Measurements from ENCODE around the gene CLDN10.

The CLDN10 gene

DNA sequence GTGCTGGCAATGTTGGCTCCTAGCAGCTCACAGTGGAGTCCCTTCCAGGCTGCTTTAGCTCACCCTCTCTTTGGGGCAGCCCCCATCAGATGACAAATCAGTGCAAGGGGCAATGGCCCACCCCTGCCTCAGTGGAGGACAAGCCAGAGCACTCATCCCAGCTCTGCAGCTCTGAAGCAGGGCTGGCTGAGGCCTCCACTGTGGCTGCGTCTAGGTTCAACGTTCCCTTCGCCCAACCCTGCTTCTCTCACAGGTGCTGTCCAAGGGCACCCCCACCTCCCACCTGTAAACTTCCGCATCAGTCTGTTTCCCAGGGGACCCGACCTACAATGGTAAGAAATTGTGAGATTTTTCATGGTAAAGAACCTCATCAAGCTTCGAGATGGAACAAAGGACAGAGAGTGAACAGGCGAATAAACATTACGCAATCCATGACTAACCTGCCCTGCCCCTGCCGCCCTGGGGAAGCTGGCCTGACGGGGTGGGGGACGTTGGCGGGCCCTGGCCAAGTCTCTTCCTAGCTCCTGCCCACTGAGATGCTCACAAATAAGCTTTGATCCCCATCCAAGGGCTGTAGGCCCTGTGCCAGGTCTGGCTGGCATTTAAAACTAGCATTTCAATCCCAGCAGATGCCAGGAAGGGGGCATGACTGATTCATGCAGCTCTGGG, 51.5 kb downstream of the CLDN10 start:
- DNase-seq: no peak

GRCh38 chr13:95604556-95604915, 52.0 kb downstream of the CLDN10 start:
- no peak for DNase-seq

DNA sequence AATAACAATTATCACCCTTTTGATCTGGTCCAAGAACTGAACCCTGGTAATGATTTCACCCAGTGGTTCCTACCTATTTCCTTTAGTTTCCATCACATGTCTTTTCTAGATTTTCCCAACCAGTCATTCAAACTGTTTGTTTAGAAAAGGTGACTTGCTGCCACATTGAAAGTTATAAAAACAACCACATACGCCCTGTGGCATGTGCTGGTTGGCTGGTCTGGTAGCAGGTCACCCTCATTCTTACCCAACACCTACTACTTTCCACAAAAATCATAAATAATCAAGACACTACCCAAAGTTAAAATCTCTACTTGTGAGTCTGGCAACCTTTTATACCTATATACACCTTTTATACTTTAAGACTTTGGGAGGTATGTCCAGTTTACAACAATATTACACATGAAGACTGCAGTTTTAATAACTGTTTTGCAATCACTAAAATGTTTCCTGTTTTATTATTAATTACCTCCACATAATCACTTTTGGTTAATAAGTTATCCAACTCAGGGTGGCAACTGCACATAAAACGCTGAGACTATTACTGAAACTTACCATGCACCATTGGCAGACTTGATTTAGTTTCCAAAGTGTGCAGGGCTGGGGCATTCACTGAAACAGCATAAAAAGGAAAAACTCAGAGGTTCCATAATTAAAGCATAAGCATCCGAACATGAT, 53.1 kb downstream of the CLDN10 start:
- DNase-seq: no peak

- no peak for DNase-seq
Observed at GRCh38 chr13:95607366-95607765, 54.8 kb downstream of the CLDN10 start.

- DNase-seq: no peak
Observed at GRCh38 chr13:95608640-95609323, 56.3 kb downstream of the CLDN10 start.

GRCh38 chr13:95614641-95615245, 62.2 kb downstream of the CLDN10 start:
- no peak for DNase-seq

- no peak for DNase-seq
Observed at GRCh38 chr13:95615539-95615938, 63.0 kb downstream of the CLDN10 start.

DNA sequence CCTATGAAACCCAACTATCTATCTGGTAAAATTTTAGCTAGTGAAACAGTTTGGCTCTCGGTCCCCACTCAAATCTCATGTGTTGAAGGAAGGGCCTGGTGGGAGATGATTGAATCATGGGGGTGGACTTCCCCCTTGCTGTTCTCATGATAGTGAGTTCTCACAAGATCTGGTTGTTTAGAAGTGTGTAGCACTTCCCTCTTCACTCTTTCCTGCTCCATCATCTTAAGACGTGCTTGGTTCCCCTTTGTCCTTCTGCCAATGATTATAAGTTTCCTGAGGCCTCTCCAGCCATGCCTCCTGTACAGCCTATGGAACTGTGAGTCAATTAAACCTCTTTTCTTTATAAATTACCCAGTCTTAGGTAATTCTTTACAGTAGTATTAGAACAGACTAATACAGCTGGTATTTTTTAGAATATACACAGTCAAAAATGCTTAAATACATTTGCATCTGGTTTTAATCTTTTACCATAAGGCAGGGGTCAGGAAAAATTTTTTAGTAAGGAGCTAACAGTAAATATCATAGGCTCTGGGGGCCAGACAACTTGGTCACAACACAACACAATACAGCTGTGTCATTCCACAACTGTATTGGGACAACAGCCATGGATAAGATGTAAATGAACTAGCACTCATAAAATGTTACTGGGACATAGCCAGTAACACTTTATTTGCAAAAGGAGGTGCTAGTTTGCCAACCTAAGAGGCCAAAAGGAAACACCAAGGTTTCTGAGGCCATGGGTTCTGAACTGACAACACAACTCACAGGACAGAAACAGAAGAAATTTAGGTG, 67.7 kb downstream of the CLDN10 start:
- no peak for DNase-seq

DNA sequence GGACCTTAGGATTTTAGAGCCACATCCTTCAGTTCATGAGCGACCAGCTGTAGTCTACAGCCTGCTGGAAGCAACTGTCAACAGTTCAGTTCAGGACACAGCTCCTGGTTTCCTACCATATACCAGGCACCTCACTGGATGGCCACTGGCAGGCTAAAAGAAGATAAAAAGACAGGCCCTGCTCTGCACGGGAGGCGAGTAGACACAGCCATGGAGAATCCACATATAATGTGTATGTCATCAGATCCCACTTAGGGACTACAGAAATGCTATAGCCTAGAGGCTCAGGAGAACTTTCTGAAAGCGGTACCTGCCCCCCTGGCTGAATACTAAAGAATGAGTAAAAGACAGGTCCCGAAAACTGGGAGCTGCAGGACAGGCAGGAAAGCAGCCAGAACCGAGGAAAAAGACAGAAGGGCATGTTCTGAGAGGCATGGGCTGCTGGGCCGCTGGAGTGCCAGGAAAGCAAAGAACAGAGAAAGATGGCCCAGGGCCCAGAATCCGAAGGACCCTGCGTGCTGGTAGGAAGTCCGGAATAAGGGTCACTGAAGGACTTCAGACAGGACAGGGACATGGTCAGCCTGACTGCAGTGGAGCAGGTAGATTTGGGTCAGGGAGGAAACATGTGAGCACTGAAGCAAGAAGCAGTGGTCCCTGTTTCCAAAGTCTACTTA, 68.4 kb downstream of the CLDN10 start:
- DNase-seq: no peak

DNA sequence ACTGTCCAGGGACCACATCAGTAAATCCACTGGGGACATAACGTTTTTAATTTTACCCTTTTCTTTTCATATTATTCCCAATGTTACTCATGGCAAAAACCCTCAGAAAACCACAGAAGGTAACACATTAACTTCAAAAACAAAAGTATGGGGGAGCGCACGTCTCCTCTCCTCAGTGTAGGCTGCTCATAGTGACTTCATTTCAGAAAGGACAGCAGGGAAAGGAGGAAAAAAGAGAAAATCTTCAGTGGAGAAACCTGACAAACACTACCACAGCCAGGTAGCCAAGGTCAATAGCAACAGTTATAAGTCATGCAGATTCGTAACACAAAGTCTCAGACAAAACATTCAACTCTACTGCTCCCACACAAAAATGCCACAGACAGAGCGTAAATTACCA, 70.6 kb downstream of the CLDN10 start:
- no peak for DNase-seq

DNA sequence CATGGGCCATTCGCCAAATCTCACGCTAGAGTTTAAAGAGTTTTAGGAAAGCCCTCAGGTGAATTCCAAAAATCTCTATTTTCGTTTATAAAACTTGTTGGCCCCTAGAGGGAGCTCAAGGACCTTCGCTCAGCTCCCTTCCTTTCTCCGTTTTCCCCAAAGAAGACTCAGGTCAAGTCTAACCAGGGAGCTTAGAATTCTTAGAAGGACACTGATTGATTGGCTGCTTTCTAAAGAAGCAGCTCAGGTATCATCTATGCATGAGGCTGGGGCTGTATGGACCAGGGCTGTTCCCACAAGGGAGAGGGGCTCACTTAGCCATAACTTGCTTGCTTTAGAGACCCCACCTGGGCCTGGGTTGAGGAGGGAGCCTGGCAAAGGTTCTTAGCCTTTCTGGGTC, 71.5 kb downstream of the CLDN10 start:
- DNase-seq: no peak

- DNase-seq: no peak
Observed at GRCh38 chr13:95626768-95627167, 74.2 kb downstream of the CLDN10 start.

- DNase-seq: no peak
Observed at GRCh38 chr13:95627590-95627989, 75.1 kb downstream of the CLDN10 start.

DNA sequence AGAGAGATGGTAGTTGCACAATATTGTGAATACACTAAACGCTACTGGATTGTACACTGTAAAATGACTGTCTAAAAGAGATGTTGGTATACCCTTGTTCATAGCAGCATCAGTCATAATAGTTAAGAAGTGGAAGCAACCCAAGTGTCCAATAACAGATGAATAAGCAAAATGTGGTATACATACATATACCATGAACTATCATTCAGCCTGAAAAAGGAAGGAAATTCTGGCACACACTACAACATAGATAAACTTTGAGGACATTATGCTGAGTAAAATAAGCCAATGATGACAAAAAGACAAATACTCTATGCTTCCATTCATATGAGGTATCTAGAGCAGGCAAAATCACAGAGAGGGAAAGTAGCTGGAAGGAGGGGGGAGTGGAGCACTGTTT, 76.0 kb downstream of the CLDN10 start:
- DNase-seq: no peak

GRCh38 chr13:95629071-95629470, 76.6 kb downstream of the CLDN10 start:
- DNase-seq: no peak

All from DMS 273 treated with DMSO at 0.1 percent for 48 hours (cell line).